ENCODE results near the gene MOB1B. TPM values are rescaled to one million over a fixed set of nuclear protein-coding genes. Genes with fewer than 3 reads are reported as not detected.
"Not testable (repeated sequence)": the region's sequence is repeated elsewhere in the genome, so short reads cannot be mapped to it uniquely, and the experiment has no call there.

The MOB1B gene
- total RNA-seq, 2 donors from 2014 or later, result 11.0 to 15.6 TPM

DNA sequence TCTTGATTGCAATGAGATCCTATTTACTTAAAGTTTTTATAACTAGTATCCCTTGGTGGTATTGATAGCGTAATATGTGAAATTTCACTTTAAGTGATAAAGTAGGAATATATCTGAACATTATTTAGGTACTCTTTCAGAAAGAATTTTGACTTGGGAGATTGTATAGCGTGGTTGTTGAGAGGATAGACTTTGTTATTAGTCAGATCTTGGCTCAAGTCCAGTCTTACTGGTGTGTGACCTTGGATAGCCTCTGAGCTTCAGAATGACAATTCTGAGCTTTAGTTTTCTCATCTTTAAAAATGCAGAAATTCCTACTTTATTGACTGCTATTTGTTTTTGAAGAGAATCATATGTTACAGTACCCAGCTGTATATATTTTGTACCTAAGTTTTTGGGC, 123.9 kb downstream of the MOB1B start:
- no peak overlapping the region for H3K4me3 ChIP-seq
- H3K9ac ChIP-seq (ENCODE audit: low read depth in 2 of 2, low read length in 2 of 2), result no peak overlapping the region
- no peak overlapping the region for H3K27ac ChIP-seq
- DNase-seq, result no peak
- H3K27me3 ChIP-seq, result no peaks in the 10 kb centered on the region
- intact Hi-C loops (cut with DNase I), result no loop called here
- no peak for TF ChIP-seq CTCF (IDR thresholded peaks at IDR 0.05)
- no peaks in the 10 kb centered on the region for H3K36me3 ChIP-seq
- no peaks in the 10 kb centered on the region for H3K9me3 ChIP-seq
- H3K4me1 ChIP-seq, result no peaks in the 10 kb centered on the region

GRCh38 chr4:71027611-71028010, 125.4 kb downstream of the MOB1B start:
- Histone ChIP-seq H3K9ac (ENCODE audit: low read depth in 2 of 2, low read length in 2 of 2) (no peak overlapping the region), H3K9me3 (no peaks in the 10 kb centered on the region), H3K27me3 (no peaks in the 10 kb centered on the region), H3K27ac (no peak overlapping the region), H3K4me1 (no peaks in the 10 kb centered on the region), H3K4me3 (no peak overlapping the region), H3K36me3 (no peaks in the 10 kb centered on the region)
- DNase-seq, result no peak
- TF ChIP-seq CTCF (IDR thresholded peaks at IDR 0.05), result no peak
- intact Hi-C loops (cut with DNase I), result no loop called here

GRCh38 chr4:71029504-71029903, 127.3 kb downstream of the MOB1B start:
- Histone ChIP-seq H3K4me3 (no peak overlapping the region), H3K27me3 (no peaks in the 10 kb centered on the region), H3K9me3 (no peaks in the 10 kb centered on the region), H3K4me1 (no peaks in the 10 kb centered on the region), H3K27ac (no peak overlapping the region), H3K9ac (ENCODE audit: low read depth in 2 of 2, low read length in 2 of 2) (no peak overlapping the region), H3K36me3 (no peaks in the 10 kb centered on the region)
- no peak for DNase-seq
- TF ChIP-seq CTCF (IDR thresholded peaks at IDR 0.05), result no peak
- intact Hi-C loops (cut with DNase I), result no loop called here

- H3K27ac ChIP-seq; intact Hi-C loops (cut with DNase I); H3K9ac ChIP-seq (ENCODE audit: low read depth in 2 of 2, low read length in 2 of 2); H3K4me3 ChIP-seq; H3K4me1 ChIP-seq; H3K9me3 ChIP-seq; DNase-seq; H3K36me3 ChIP-seq; H3K27me3 ChIP-seq: not testable (repeated sequence)
These were observed 129.9 kb downstream of the MOB1B start for GRCh38 chr4:71032106-71032505.

Other genes starting within 250 kb of the MOB1B start
- gene JCHAIN, start 235.9 kb upstream of the MOB1B start, total RNA-seq, result 100 to 1,000 TPM; 392 to 396 TPM
- gene UTP3, start 213.8 kb upstream of the MOB1B start, total RNA-seq, result 10 to 100 TPM; 20.0 to 22.8 TPM
- 10 to 100 TPM; 28.8 to 29.4 TPM for gene RUFY3, start 180.4 kb upstream of the MOB1B start, total RNA-seq
- gene GRSF1, start 62.5 kb upstream of the MOB1B start, total RNA-seq, result 100 to 1,000 TPM in 1 of 2 donors, 10 to 100 TPM in 1; 91.0 to 108 TPM
- gene DCK, start 91.3 kb downstream of the MOB1B start, total RNA-seq, result 10 to 100 TPM; 15.0 to 19.1 TPM

Measured in colonic mucosa (tissue), 4 donors.